Measurements from ENCODE around the gene EHMT1.

Gene EHMT1

GRCh38 chr9:137696136-137696925 lies 77.5 kb downstream of the EHMT1 start:
- H3K27me3 ChIP-seq (ENCODE audit: insufficient read depth, poor library complexity, severe bottlenecking), result no peaks in the 10 kb centered on the region
- TF ChIP-seq POLR2AphosphoS5 (IDR thresholded peaks at IDR 0.05; ENCODE audit: low read depth), result no peak
- TF ChIP-seq CTCF (IDR thresholded peaks at IDR 0.05; ENCODE audit: insufficient read depth, low read length), result no peak
- TF ChIP-seq GABPA (IDR thresholded peaks at IDR 0.05; ENCODE audit: low read depth), result no peak
- no peak for TF ChIP-seq REST (IDR thresholded peaks at IDR 0.05; ENCODE audit: insufficient replicate concordance, low read depth)
- TF ChIP-seq SPI1 (IDR thresholded peaks at IDR 0.05; ENCODE audit: borderline replicate concordance, low read depth), result no peak
- H3K27ac ChIP-seq (replicated peaks), result no peak overlapping the region
- no peak for DNase-seq (ENCODE audit: low read depth in 1 of 2, low spot score in 1 of 2)
- H3K4me3 ChIP-seq (replicated peaks; ENCODE audit: insufficient read depth, low read length), result no peak overlapping the region

GRCh38 chr9:137697193-137697592 lies 78.4 kb downstream of the EHMT1 start:
- Histone ChIP-seq H3K27ac (replicated peaks) (no peak overlapping the region), H3K27me3 (ENCODE audit: insufficient read depth, poor library complexity, severe bottlenecking) (no peaks in the 10 kb centered on the region), H3K4me3 (replicated peaks; ENCODE audit: insufficient read depth, low read length) (no peak overlapping the region)
- no peak for DNase-seq (ENCODE audit: low read depth in 1 of 2, low spot score in 1 of 2)
- TF ChIP-seq GABPA (IDR thresholded peaks at IDR 0.05; ENCODE audit: low read depth), result no peak
- no peak for TF ChIP-seq SPI1 (IDR thresholded peaks at IDR 0.05; ENCODE audit: borderline replicate concordance, low read depth)
- no peak for TF ChIP-seq POLR2AphosphoS5 (IDR thresholded peaks at IDR 0.05; ENCODE audit: low read depth)
- TF ChIP-seq REST (IDR thresholded peaks at IDR 0.05; ENCODE audit: insufficient replicate concordance, low read depth), result no peak
- TF ChIP-seq CTCF (IDR thresholded peaks at IDR 0.05; ENCODE audit: insufficient read depth, low read length), result no peak

- H3K27me3 ChIP-seq (ENCODE audit: insufficient read depth, poor library complexity, severe bottlenecking), result no peaks in the 10 kb centered on the region
- TF ChIP-seq GABPA (IDR thresholded peaks at IDR 0.05; ENCODE audit: low read depth), result no peak
- no peak for TF ChIP-seq REST (IDR thresholded peaks at IDR 0.05; ENCODE audit: insufficient replicate concordance, low read depth)
- no peak for TF ChIP-seq POLR2AphosphoS5 (IDR thresholded peaks at IDR 0.05; ENCODE audit: low read depth)
- no peak for TF ChIP-seq CTCF (IDR thresholded peaks at IDR 0.05; ENCODE audit: insufficient read depth, low read length)
- TF ChIP-seq SPI1 (IDR thresholded peaks at IDR 0.05; ENCODE audit: borderline replicate concordance, low read depth), result no peak
- no peak for DNase-seq (ENCODE audit: low read depth in 1 of 2, low spot score in 1 of 2)
- H3K4me3 ChIP-seq (replicated peaks; ENCODE audit: insufficient read depth, low read length), result no peak overlapping the region
- H3K27ac ChIP-seq (replicated peaks), result no peak overlapping the region
Measured at GRCh38 chr9:137697832-137698231, 79.0 kb downstream of the EHMT1 start.
